Stomach (tissue), 4 donors: Measurements from ENCODE around the gene PRKD1.

Source experiments
- EP300 ChIP-seq: sonication (generic); formaldehyde crosslinking; IDR thresholded peaks from one replicate; pipeline ENCODE4 v1.6.1; 2017; ENCODE audit warnings: antibody characterized with exemption
- POLR2A ChIP-seq, 4 donors: fragments of 450-650 bp; IDR thresholded peaks; one replicate each; pipeline ENCODE4 v1.6.1; 2016; ENCODE audit warnings: antibody characterized with exemption in 4 of 4, control low read depth in 2 of 4, mild to moderate bottlenecking in 1 of 4, moderate library complexity in 1 of 4
- POLR2AphosphoS5 ChIP-seq, 3 donors: sonication (generic); formaldehyde crosslinking; IDR thresholded peaks; one replicate each; pipeline ENCODE4 v1.6.1; 2016; ENCODE audit warnings: antibody characterized with exemption in 3 of 3
- TF ChIP-seq, protein P1 (sequence below), 7 experiments: fragments of 450-650 bp in 4 of 7; fragments of 200-600 bp in 3 of 7; sonication (generic) in 3 of 7; IDR thresholded peaks; one replicate each; pipeline ENCODE4 v1.5.1; 2016 to 2019; ENCODE audit warnings: antibody characterized with exemption in 7 of 7, control low read depth in 2 of 7, mild to moderate bottlenecking in 1 of 7

DNA sequence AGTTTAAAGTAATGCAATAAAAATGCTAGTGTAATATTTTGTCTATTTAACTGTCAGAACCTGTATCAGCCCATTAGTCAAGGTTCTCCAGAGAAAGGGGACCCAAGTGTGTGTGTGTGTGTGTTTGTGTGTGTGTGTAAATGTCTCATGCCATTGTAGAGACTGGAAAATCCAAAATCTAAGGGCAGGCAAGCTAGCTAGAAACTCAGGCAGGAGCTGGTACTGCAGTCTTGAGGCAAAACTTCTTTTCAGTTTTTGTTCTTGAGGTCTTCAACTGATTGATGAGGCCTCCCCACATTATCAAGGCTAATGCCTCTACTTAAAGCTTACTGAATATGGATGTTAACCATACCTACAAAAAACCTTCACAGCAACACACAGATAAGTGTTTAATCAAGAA is 126.7 kb downstream of the PRKD1 start:
- TF ChIP-seq, protein P1, sequence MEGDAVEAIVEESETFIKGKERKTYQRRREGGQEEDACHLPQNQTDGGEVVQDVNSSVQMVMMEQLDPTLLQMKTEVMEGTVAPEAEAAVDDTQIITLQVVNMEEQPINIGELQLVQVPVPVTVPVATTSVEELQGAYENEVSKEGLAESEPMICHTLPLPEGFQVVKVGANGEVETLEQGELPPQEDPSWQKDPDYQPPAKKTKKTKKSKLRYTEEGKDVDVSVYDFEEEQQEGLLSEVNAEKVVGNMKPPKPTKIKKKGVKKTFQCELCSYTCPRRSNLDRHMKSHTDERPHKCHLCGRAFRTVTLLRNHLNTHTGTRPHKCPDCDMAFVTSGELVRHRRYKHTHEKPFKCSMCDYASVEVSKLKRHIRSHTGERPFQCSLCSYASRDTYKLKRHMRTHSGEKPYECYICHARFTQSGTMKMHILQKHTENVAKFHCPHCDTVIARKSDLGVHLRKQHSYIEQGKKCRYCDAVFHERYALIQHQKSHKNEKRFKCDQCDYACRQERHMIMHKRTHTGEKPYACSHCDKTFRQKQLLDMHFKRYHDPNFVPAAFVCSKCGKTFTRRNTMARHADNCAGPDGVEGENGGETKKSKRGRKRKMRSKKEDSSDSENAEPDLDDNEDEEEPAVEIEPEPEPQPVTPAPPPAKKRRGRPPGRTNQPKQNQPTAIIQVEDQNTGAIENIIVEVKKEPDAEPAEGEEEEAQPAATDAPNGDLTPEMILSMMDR (IDR thresholded peaks at IDR 0.05): no peak
- TF ChIP-seq POLR2A (IDR thresholded peaks at IDR 0.05) (no peak), POLR2AphosphoS5 (IDR thresholded peaks at IDR 0.05) (no peak), EP300 (no peak)
